Left ventricle myocardium inferior (tissue), 1 donor: ENCODE data around the gene TBXAS1. TPM values are rescaled to one million over a fixed set of nuclear protein-coding genes. Genes with fewer than 3 reads are reported as not detected.

Source experiments
- DNase-seq: peaks from one replicate; pipeline ENCODE4 v3.0.0-alpha.2; 2020
- H3K27ac ChIP-seq: fragments of 200-600 bp; replicated peaks from 2 replicates; pipeline ENCODE4 v1.8.0; 2021
- H3K27me3 ChIP-seq: fragments of 200-600 bp; 2 replicates; pipeline ENCODE4 v1.8.0; 2021; ENCODE audit warnings: low read depth
- H3K36me3 ChIP-seq: fragments of 200-600 bp; 2 replicates; pipeline ENCODE4 v1.8.0; 2021
- H3K4me1 ChIP-seq: fragments of 200-600 bp; 2 replicates; pipeline ENCODE4 v1.8.0; 2021
- H3K4me3 ChIP-seq: fragments of 200-600 bp; 2 replicates; pipeline ENCODE4 v1.8.0; 2021; ENCODE audit warnings: mild to moderate bottlenecking, moderate library complexity
- H3K9me3 ChIP-seq: fragments of 200-600 bp; replicated peaks from 2 replicates; pipeline ENCODE4 v1.8.0; 2021
- intact Hi-C: fragments of 100-400 bp; cut with micrococcal nuclease; formaldehyde crosslinking; loops from one replicate; pipeline ENCODE4 v1.11.0; 2022
- total RNA-seq: library from RNA; stranded (reverse); fragmentation: NEBNext Ultra II Directional; extraction: Animal tissue kit (Norgen Biotek cat#: 25700); gene quantifications from one replicate; pipeline ENCODE4 v1.2.1, GENCODE V29; 2021
- TF ChIP-seq, protein P1 (sequence below): fragments of 200-600 bp; IDR thresholded peaks from 2 replicates; pipeline ENCODE4 v1.8.0; 2021; ENCODE audit warnings: antibody characterized with exemption, mild to moderate bottlenecking, borderline replicate concordance
- donor health status: DM: no; HTN: yes; CAD: no; lungs with severe emphysema.

TBXAS1 gene
- total RNA-seq, 1 donor from 2014 or later = 3.9 TPM

DNA sequence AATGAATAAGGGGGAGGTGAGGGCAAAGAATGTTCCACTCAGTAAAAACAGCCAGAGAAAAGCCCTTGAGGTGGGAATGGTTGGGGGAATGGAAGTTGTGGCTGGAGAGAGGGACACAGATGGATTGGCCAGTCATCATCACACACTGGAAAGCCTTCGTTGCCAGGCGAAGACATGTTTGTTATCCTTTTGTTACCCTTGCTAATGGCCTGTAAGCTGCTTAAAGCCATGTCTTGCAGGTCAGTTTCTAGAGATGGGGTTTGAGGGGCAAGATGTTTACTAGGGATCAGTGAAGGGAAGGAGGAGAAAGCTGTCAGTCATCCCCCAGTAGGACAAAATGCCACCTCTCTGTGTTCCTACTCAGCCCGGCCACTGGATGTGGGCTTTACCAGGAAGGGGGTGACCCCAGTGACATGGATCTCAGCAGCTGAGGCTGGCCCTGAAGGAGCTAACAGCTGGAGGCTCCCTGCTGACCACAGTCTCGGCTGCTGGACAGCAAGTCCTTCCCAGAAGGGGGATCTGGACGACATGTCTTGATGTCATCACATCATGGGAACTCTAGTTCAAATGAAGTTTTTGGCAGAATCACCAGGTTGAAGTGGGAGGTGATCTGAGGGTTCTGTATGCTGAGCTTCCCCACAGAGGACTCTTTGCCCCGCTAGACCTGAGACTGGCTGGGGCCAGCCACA, 66.2 kb downstream of the TBXAS1 start:
- no peak for DNase-seq
- TF ChIP-seq, protein P1, sequence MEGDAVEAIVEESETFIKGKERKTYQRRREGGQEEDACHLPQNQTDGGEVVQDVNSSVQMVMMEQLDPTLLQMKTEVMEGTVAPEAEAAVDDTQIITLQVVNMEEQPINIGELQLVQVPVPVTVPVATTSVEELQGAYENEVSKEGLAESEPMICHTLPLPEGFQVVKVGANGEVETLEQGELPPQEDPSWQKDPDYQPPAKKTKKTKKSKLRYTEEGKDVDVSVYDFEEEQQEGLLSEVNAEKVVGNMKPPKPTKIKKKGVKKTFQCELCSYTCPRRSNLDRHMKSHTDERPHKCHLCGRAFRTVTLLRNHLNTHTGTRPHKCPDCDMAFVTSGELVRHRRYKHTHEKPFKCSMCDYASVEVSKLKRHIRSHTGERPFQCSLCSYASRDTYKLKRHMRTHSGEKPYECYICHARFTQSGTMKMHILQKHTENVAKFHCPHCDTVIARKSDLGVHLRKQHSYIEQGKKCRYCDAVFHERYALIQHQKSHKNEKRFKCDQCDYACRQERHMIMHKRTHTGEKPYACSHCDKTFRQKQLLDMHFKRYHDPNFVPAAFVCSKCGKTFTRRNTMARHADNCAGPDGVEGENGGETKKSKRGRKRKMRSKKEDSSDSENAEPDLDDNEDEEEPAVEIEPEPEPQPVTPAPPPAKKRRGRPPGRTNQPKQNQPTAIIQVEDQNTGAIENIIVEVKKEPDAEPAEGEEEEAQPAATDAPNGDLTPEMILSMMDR = no peak
- H3K27me3 ChIP-seq = peaks cover 3% of the 10 kb centered on the region
- no peaks in the 10 kb centered on the region for H3K4me1 ChIP-seq
- no peak overlapping the region for H3K4me3 ChIP-seq
- no peaks in the 10 kb centered on the region for H3K9me3 ChIP-seq
- intact Hi-C loops = no loop called here
- no peaks in the 10 kb centered on the region for H3K36me3 ChIP-seq
- no peak overlapping the region for H3K27ac ChIP-seq

GRCh38 chr7:139896288-139896687, 67.2 kb downstream of the TBXAS1 start:
- peaks cover 3% of the 10 kb centered on the region for H3K27me3 ChIP-seq

GRCh38 chr7:139896831-139897230, 67.8 kb downstream of the TBXAS1 start:
- peaks cover 3% of the 10 kb centered on the region for H3K27me3 ChIP-seq
- DNase-seq = no peak
- H3K36me3 ChIP-seq = no peaks in the 10 kb centered on the region
- no peak overlapping the region for H3K4me3 ChIP-seq
- no peaks in the 10 kb centered on the region for H3K9me3 ChIP-seq
- H3K27ac ChIP-seq = no peak overlapping the region
- TF ChIP-seq, protein P1 = no peak
- intact Hi-C loops = no loop called here
- no peaks in the 10 kb centered on the region for H3K4me1 ChIP-seq

More at GRCh38 chr7:139896288-139896687, 67.2 kb downstream of the TBXAS1 start:
- no peaks in the 10 kb centered on the region for H3K4me1 ChIP-seq
- intact Hi-C loops = no loop called here
- H3K9me3 ChIP-seq = no peaks in the 10 kb centered on the region
- TF ChIP-seq, protein P1 = no peak
- no peaks in the 10 kb centered on the region for H3K36me3 ChIP-seq
- H3K27ac ChIP-seq = no peak overlapping the region
- no peak overlapping the region for H3K4me3 ChIP-seq
- no peak for DNase-seq

DNA sequence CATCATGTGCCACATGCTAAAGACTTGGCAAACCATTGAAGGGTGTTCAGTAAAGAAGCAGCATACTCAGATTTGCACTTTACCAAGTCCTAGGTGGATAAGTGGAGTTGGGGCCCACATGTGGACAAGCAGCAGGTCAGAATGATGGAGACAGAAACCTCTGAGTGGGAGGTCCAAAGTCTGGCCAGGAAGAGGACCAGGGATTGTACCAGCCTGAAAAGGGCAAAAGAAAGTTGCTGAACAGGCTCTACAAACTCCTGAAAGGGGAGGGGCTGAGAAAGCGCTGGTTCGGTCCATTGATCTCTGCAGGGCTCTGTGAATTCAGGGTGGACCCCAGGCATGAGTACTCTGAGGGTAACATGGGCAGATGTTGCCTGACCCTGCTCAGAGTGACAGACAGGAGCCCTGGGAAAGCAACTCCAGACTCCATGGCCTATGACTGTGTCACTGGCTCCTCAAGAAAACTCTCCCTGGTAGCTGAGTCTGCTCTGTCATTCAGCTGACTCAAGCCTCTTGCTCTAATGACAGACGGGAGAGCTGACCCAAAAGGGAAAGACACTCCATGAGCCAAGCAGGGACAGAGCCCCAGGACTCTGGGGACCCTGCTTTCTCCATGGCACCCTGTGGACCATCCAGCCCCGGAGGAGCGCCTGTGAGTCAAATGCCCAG, 68.5 kb downstream of the TBXAS1 start:
- Histone ChIP-seq H3K36me3 (no peaks in the 10 kb centered on the region), H3K27me3 (peaks cover 3% of the 10 kb centered on the region), H3K4me3 (no peak overlapping the region), H3K9me3 (peaks cover 5% of the 10 kb centered on the region), H3K27ac (no peak overlapping the region), H3K4me1 (no peaks in the 10 kb centered on the region)
- no peak for DNase-seq
- TF ChIP-seq, protein P1 = no peak
- intact Hi-C loops = no loop called here

GRCh38 chr7:139898483-139898882, 69.4 kb downstream of the TBXAS1 start:
- no peaks in the 10 kb centered on the region for H3K4me1 ChIP-seq
- no peaks in the 10 kb centered on the region for H3K36me3 ChIP-seq
- TF ChIP-seq, protein P1 = no peak
- H3K4me3 ChIP-seq = no peak overlapping the region
- intact Hi-C loops = no loop called here
- H3K27ac ChIP-seq = no peak overlapping the region
- no peak for DNase-seq
- peaks cover 15% of the 10 kb centered on the region for H3K9me3 ChIP-seq
- peaks cover 3% of the 10 kb centered on the region for H3K27me3 ChIP-seq
